Hepatocyte (in vitro differentiated cells): ENCODE data around the gene ZBTB22.

Source experiments
- CTCF ChIP-seq: fragments of 200-600 bp; sonication (generic); IDR thresholded peaks from 2 replicates; pipeline ENCODE4 v1.5.1; 2016; ENCODE audit warnings: antibody characterized with exemption, mild to moderate bottlenecking; ENCODE audit not compliant: poor library complexity
- EZH2 ChIP-seq: fragments of 200-600 bp; sonication (generic); IDR thresholded peaks from 2 replicates; pipeline ENCODE4 v1.6.1; 2016; ENCODE audit warnings: antibody characterized with exemption, mild to moderate bottlenecking, borderline replicate concordance

- TF ChIP-seq EZH2 (no peak), CTCF (no peak)
Measured at GRCh38 chr6:33323623-33323948, 6.0 kb upstream of the ZBTB22 start.
